HG03060 (cell line): ENCODE results near the gene STRBP.
"Not testable (repeated sequence)": the region's sequence is repeated elsewhere in the genome, so short reads cannot be mapped to it uniquely, and the experiment has no call there.

ENCODE experiments used
- ATAC-seq: cut with Tn5 transposase; IDR thresholded peaks from one replicate; pipeline ENCODE4 v1.9.1; 2021; ENCODE audit warnings: low read depth, moderate number of reproducible peaks; ENCODE audit not compliant: unreplicated experiment

Gene STRBP

DNA sequence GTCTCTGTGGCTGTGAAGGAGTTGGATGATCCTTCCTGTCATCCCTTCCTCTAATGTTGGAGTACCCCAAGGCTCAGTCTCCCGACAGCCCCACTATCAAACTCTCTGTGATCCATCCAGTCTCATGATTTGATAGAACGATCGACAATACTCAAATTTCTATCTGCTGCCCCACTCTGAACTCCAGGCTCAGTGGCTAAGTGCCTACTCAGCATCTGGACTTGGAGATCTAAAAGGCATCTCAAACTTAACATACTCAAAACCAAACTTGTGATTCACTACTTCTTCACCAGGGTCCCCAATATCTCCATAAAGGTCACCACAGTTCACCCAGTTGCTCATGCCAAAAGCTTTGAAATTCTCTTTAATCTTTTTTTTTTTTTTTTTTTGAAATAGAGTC lies 15.1 kb upstream of the STRBP start:
- no peak for ATAC-seq

DNA sequence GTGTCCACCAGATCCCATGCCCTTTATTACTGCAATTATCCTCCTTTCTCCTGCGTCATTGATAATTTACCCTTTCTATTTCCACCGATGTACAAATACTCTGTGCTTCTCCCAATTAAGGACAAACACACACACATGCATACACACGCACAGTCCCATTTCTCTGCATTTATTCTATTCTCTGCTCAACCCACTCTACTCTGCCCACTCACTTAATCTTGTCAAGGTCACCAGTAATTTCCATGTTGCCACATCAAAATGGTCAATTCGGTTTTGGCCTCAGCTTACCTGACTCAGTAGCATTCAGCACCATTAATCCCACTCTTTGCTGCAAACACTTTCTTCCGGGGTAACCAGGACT lies 14.6 kb upstream of the STRBP start:
- ATAC-seq, result no peak

DNA sequence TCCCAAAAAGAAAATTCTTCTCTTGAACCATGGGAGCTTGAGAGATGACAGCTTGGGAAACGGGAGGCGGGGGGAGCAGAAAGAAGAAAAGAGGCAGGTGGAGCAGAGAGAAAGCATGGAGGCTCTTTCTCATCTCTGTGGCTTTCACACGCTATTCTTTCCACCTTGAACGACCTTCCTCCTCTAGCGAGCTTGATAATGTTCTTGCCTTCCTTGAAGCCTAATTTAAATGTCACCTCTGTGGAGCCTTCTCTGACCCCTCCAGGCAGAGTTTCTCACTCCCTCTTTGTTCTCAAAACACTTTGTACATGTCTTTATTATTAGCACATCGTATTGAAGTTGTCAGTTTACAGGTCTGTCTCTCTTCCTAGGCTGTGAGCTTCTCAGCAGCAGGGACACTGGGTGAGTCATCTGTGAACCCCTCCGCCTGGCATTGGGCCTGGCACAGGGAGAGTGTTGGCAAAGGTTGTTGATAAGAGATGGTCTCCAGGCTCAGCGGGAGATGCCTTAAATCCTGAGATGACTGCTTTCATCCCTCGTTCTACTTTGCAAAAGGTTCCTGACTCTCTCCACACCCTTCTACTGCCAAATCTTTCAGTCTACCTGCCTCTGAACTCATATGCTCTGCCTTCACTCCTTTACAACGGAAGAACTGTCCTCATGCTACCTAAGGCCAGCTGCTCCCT lies 14.1 kb upstream of the STRBP start:
- ATAC-seq, result no peak

DNA sequence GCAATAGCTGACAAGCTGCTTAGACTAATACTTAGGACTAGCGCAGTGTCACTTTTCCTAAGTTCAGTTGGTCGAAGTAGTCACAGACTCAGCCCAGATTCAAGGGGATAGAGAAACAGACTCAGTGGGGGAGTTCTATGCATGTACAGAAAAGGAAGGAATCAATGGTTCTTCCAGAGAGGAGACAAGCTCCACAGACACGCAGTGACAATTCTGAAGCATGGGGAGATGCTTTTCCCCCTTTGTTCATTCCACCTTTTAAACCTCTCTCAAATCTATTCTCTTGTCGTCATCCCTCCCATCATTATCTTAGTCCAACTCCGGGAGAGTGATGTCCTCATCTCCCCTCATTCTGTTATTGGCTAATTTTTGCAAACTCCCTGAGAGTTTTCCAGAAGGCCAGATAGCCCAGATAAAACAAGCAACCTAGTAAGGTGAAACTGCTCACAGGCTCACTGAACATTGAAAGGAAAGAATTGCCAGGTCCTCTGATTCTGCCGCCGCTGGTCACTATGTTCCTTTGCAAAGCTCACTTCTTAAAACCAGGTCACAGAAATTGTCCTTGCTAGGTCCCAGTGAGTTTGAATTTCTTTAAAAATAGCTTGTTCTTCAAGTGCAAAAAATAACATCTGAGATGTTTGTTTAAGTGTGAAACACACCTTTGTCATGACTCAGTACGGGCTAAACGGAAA lies 13.4 kb upstream of the STRBP start:
- ATAC-seq, result no peak

DNA sequence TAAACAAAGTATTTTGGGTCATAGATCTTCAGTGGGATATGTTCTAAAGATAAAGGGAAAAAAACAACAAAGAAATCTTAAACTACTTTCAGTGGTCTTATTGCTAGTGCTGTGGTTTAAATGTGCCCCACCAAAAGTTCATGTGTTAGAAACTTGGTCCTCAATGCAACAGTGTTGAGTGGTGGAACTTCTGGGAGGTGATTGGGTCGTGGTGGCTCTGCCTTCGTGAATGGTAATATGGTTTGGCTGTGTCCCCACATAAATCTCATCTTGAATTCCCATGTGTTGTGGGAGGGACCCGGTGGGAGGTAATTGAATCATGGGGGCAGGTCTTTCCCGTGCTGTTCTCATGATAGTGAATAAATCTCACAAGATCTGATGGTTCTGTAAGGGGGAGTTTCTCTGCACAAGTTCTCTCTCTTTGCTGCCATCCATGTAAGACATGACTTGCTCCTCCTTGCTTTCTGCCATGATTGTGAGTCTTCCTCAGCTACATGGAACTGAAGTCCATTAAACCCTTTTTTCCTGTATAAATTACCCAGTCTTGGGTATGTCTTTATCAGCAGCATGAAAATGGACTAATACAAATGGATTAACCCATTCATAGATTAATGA lies 10.6 kb upstream of the STRBP start:
- ATAC-seq, result not testable (repeated sequence)

DNA sequence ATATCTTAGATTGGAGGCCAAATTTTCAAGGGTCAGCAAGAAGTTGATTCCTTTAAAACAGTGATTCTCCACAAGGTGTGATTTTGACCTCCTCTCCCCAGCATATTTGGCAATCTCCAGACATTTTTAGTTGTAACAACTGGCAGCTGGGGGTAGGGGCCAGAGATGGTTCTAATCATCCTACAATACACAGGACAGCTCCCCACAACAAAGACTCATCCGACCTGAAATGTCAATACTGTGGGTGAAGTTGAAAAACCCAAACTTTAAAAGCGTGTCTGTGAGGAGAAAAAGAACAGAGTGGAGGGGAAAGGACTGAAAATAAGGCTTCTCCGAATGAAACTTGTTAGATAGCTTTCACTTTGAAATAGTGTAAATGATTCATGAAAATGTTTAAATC lies 10.0 kb upstream of the STRBP start:
- no peak for ATAC-seq

DNA sequence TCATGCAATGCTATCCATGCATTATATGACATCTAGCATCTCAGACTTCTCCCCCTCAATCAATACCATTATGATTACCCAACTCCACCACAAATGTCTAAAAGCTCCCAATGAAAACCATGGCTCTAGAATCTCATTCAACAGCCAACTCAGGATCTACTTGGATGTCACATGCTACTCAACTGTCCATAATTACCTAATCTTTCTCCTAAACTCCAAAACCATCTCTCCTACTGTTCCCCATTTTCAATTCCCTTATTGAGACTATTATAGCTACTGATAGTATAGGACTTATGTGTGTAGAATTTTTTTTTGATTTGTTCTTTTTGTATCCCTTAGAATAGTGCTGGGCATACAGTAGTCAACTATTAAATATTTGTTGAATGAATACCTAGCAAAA lies 8.2 kb upstream of the STRBP start:
- no peak for ATAC-seq

DNA sequence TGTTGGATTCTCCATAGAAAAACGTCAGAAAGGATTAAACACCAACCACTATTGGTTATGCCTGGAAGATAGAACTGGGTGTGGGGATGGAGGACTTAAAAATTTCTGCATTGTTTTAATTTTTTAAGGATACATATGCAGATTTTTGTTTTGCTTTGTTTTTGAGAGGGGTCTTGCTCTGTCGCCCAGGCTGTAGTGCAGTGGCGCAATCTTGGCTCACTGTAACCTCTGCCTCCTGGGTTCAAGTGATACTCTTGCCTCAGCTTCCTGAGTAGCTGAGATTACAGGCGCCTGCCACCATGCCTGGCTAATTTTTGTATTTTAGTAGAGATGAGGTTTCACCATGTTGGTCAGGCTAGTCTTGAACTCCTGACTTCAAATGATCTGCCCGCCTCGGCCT lies 2.7 kb upstream of the STRBP start:
- ATAC-seq, result not testable (repeated sequence)

DNA sequence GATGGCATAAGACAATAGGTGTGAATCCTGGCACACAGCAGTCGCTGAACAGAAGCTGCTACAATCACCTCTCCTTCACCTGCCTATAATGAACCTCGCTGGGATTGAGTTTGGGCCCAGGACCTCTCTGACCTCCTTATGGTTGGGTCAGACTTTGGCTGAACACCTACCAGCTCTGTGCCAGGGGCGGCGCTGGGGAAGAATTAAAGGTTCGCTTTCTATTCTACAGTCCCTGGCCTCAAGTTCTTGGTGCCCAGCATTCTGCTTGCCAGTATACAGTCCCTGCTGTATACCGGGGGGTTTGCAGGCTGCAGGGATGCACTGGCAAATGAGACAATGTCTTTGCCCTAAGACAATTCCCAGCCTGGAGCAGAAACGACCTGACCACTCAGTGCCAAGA lies 895 bp upstream of the STRBP start:
- no peak for ATAC-seq

DNA sequence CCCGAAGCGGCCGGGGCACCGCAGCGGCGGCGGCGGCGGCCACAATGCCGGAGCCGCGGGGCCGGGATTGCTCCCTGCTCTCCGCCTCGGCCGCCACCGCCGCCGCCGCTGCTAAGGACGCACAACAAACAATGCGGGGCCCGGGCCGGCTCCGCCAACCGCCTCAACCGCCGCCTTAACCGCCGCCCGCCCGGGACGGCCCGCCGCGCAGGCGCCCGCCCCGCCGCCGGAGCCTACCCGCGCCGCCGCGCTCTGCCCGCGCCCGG lies 254 bp downstream of the STRBP start:
- no peak for ATAC-seq

DNA sequence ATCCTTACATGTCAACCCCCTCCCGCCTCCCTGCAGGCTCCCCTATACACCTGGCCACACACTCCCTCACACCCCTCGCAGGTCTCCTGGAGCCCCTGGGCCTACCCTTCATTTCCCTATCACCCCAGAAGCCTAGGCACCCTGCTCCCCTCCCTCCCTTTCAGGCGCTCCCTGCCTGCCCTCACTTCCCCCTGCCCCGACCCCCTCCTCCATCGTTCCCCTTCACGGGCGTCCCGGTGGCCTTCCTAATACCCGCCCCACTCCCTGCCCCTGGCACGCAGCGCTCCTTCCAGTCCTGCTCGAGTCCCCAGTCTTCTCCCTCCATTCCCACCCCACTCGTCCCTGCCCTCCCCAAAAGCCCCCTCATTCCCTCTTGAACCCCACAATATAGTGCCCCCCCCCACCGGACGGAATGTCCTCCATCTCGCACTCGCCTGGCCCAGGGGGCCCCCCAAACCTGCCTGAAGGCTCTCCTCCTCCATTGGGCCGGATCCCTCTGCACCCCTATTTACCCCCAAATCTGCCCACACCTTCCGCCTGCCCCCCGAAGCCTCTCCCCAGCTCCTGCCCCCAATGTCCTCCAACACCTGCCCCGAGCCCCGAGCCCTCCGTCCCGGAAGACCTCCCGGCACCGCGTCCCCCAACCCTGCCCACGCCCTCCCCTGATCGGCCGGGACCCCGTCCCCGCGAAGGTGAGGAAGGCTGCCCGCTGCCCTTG lies 746 bp downstream of the STRBP start:
- ATAC-seq, result no peak

DNA sequence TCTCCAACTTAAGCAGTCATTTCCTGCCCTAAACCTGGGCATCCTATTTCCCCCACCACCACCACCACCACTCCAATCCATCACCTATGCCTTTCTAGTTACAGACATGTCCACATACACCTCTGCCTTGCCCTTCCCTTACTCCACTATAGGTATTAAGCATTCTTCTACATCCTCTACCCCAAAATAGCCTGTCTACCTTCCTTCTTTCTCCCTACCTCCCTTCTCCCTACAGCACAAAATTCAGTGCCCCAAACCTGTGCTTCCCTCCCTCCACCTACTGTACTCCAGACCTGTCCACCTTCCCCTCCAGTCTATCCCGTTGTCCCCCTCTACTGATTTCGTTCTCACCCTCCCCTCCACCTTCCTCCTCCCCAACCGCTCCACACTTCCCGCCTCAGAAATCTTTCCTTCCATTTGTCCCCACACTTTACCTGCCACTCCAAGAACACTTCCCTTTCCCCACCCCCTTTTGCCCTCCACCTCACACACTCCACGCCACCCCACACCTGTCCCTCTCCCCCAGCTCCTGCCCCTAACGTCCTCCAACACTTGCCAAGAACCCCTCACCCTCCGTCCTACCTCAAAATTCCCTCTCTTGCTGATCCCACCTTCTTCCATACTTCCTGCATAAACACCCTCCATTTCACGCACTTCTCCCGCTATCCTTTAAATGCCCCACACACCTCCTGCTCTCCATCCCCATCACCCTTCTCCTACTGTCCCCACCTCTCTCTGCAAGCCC lies 1.6 kb downstream of the STRBP start:
- no peak for ATAC-seq

DNA sequence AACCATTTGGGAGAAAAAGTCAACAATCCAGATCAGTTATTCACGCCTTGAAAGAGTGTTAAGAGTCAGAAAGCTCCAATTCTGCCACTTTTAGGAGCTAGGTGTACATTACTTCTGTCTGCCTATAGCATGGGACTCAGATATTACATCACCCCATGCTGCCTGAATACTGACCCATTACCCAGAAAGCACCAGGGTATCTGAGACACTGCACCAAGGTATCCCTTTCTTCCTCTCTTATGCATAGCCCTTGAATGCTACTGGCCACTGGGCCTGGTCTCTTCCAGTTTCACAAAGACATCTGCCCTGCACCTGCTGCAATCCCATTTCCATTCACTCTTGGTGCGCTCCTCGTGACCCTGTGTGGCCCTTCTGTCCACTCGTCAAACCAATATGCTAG lies 2.6 kb downstream of the STRBP start:
- no peak for ATAC-seq

DNA sequence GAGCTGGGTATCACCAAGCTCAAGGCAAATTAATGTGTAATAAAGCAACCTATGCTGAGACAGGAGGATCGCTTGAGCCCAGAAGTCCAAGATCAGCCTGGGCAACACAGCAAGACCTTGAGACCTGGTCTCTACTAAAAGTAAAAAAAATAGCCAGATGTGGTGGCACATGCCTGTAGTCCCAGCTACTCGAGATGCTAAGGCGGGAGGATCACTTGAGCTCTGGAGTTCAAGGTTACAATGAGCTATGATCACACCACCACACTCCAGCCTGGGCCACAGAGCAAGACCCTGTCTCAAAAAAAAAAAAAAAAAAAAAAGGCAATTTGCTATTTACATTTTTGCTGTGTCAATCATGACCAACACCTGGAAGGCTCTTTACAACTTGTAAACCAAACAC lies 5.2 kb downstream of the STRBP start:
- ATAC-seq, result no peak

DNA sequence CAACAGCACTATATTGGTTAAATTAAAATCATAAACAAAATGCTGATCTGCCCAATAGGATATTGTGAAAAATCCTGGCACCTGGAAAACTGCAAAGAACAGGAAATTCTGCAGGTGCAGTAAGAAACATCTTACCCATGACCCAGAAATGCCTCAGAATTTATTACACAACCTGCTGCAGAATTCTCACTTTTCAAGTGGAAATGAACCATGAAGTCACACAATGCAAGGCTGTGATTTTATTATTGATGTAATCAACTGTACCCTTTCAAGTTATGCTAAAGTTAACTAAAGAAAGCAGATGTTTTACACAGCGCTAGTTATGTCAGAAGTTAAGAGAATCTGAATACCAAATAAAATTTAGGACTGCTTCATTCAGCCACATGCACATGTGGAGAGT lies 6.0 kb downstream of the STRBP start:
- ATAC-seq, result no peak

DNA sequence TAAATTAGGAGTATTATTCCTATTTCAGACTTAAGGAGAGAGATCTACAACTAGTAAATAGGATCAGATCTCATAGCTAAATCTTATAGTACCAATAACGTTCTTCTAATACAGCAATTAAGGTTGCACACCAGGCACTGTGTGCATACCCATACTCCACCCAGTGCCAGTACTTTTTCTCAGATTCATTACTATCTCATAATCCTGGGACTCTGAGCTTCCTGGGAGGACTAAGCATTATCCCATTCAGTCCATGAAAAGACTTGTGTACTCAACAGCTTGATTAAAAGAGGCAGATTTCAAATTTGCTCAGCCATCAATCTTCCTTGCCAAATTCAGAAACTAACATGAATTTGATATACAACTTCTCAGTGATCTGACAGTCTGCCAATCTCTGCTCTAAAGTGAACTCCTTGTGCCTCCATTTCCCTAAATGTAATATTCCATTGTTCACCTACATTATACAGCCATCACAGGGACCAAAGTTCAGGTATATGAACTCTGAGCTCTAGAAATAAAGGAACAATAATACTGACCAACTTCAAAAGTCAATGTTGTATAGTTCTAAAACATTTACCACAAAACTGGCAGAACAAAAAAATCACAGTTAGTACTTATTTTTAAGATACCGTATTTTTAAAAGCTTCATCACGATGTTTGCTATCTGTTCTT lies 7.2 kb downstream of the STRBP start:
- no peak for ATAC-seq

DNA sequence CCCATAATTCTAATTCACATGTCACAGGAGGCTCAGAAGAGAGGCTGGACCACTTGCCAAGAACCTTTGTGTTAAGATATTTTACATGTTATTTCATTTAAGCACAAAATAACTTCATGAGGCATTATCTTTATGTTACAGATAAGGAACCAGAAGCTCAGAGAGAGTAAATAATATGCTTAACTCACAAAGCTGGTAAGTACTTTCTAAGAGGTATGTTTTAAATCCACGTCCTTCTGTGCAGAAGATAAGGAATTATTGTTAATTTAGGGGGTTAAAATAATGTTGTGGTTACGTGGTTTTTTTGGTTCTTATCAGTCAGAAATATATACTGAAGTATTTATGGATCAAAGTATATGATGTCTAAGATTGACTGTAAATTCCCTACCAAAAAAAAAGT lies 8.0 kb downstream of the STRBP start:
- ATAC-seq, result no peak

DNA sequence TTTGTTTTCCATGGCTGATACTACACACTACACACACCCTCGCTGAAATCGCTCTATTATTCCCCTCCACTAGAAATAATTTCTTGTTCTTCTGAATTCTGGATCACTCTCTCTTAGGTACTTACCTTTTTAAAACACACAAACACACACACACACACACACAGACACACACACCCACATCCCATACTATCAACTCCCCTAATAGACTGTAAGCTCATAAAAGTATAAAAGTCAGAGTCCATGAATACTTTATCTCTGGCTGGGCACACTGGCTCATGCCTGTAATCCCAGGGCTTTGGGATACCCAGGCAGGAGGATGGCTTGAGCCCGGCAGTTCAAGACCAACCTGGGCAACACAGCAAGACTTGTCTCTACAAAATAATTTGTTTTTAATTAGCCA lies 11.1 kb downstream of the STRBP start:
- no peak for ATAC-seq

DNA sequence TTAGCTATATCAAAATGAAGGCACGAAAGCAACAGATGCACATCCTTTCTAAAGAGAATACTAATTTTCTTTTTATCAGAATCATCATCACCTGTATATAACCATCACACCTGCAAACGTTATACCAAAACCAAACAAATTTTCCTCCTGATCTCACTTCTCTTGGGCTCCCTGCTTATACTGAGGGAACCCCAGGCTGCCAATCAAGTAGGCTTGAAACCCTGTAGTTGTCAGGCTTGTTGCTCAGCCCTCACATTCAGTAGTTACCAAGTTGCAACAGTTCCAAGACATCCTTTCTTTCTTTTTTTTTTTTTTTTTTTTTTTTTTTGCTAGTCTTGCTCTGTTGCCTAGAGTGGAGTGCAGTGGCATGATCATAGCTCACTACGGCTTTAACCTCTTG lies 12.7 kb downstream of the STRBP start:
- no peak for ATAC-seq

DNA sequence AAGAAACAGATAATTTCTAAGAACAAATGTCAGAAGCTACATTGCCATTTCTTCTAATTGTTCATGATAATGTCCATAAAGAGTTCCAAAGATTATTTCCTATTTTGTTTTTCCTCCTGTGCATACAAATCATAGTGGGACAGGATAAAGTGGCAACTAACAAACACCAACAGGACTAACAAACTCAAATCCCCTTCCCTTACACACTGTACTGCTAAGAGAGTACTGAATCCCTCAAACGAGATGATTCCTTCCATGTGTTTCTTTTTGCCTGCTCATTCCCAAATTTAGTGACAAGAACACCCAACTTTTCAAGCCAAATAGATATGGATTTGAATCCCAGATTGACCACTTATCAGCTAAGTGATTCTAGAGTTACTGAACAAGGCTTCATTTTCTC lies 15.2 kb downstream of the STRBP start:
- no peak for ATAC-seq

DNA sequence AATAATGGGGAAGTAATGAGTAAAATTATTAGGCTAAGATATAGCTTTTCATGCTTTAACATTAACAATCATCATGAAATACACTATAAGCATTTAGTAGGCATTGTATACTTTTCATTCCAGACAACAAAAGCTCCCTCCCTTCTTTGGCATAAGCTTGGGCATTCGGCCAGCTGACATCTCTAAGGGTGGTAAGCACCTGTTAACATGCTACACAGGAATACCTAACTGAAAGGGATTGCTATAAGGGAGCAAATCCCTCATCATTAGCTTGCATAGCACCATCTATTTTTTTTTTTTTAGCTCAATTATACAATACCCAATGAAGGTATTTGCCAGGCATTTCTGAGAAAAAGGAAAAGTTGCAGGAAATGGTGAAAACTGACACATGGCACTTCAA lies 16.6 kb downstream of the STRBP start:
- no peak for ATAC-seq
